ENCODE results near the gene PCDH8.

GRCh38 chr13:52833296-52833875 is 15.1 kb downstream of the PCDH8 start:
- TF ChIP-seq POLR2AphosphoS5 (IDR thresholded peaks at IDR 0.05; ENCODE audit: low read depth, low read length) = no peak
- TF ChIP-seq REST (IDR thresholded peaks at IDR 0.05; ENCODE audit: low read depth, low read length) = no peak
- no peak for TF ChIP-seq RAD21 (IDR thresholded peaks at IDR 0.05; ENCODE audit: low read length)

All from SK-N-SH (cell line).